Activated CD4-positive, CD25-positive, alpha-beta regulatory T cell treated with anti-CD3 and anti-CD28 coated beads, Interleukin-2, amount 50 U/mL, for 16 hours (primary cell): Measurements from ENCODE around the gene ZNF146.
"Not testable (repeated sequence)": the region's sequence is repeated elsewhere in the genome, so short reads cannot be mapped to it uniquely, and the experiment has no call there.

Experiments used
- DNase-seq: peaks from one replicate; pipeline ENCODE4 v3.0.0-alpha.2; 2020; ENCODE audit warnings: low read depth, low spot score

The ZNF146 gene

GRCh38 chr19:36214386-36215275, at the start of gene ZNF146, which contains the start of gene ZNF565:
Gene ZNF146, plus strand, starts transcription at chr19:36215106. Its CDS starts 21,335 bp downstream, at chr19:36236441.
Gene ZNF565, minus strand, starts transcription at chr19:36214665. Its CDS starts 12,680 bp downstream, at chr19:36201985.
- DNase-seq = peak; percentile 93

DNA sequence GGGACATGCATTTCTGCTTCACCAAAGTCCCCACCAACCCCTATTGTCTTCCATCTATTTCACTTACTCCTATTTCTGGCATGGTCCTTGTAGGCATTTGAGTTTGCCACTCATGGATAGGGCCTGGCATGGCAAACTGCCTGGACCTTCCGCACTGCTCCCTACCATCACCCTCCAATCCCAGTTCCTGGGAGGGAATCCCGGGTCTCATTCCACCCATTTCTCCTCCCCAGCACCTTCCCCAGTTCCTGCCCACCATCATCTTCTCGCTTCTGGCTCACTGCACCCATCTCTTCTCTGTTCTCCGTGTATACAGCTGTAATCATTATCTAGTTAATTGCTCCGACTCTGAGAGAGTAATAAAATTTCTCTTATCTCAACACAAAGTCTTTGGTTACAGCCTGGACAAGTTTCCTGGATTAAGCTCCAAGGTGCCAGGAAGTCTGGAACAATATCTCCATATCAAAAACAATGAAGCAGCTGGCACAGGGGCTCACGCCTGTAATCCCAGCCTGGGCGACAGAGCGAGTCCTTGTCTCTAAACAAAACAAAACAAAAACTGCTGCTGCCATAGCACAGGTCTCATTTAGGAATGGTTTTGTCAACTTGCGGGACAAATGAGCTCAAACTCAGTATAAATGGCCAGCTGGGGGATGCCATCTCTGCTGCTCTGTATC, 45.7 kb upstream of the ZNF146 start:
- DNase-seq = no peak

DNA sequence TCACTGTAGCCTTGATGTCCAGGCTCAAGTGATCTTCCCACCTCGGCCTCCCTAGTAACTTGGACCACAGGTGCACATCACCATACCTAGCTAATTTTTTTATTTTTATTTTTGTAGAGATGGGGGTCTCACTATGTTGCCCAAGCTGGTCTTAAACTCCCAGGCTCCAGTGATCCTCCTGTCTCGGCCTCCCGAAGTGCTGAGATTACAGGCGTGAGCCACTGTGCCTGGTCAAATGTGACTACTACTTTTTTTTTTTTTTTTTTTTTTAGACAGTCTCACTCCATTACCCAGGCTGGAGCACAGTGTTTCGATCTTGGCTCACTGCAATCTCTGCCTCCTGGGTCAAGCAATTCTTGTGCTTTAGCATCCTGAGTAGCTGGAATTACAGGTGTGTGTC, 42.1 kb upstream of the ZNF146 start:
- no peak for DNase-seq

DNA sequence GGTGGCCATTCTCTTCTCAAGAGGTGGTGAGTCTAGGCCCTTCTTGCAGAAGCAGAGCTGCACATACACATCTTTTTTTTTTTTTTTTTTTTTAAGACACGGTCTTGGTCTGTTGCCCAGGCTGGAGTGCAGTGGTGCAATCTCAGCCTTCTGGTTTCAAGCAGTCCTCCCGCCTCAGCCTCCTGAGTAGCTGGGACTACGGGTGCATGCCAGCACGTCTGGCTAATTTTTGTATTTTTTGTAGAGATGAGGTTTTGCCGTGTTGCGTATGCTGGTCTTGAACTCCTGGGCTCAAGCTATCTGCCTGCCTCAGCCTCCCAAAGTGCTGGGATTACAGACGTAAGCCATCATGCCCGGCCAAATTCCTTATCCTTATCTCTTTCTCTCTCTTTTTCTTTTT, 41.1 kb upstream of the ZNF146 start:
- not testable (repeated sequence) for DNase-seq

DNA sequence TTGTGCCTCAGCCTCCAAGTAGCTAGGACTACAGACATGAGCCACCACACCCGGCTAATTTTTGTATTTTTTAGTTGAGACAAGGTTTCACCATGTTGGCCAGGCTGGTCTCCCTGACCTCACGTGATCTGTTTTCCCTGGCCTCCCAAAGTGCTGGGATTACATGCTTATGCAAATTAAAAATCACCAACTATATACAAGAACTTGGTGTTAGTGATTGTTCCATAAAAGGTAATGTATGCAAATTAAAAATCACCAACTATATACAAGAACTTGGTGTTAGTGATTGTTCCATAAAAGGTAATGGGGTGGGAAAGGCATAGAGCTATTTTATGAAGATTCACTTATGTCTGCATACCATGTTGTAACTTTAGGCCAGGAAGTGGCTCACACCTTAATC, 35.8 kb upstream of the ZNF146 start:
- DNase-seq = not testable (repeated sequence)

DNA sequence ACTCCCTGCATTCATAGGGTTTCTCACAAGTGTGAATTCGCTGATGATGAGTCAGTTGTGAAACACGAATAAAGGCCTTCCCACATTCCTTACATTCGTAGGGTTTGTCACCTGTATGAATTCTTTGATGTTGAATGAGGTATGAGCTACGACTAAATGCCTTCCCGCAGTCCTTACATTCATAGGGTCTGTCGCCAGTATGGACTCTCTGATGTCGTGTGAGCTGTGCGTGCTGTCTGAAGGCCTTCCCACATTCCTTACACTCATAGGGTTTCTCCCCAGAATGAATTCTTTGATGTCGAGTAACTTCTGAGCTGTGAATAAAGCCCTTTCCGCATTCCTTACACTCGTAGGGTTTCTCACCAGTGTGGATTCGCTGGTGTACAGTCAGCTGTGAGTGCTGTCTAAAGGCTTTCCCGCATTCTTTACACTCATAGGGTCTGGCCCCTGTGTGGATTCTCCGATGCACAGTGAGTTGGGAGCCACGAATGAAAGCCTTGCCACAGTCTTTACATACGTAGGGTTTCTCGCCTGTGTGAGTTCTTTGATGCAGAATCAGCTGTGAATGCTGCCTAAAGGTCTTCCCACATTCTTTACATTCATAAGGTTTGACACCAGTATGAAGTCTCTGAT, 32.2 kb upstream of the ZNF146 start:
- DNase-seq = no peak

DNA sequence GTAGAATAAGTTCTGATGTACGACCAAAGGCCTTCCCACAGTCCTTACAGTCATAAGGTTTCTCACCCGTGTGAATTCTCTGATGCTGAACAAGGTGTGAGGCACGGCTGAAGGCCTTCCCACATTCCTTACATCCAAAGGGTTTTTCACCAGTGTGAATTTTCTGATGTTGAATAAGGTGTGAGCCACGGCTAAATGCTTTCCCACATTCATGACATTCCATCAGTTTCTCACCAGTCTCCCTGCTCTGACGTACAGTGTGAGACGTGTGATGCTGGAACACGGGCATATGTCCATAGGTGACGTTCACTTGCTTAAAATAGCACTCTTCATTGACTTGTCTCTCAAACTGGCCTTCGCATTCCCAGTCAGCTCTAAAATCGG, 31.7 kb upstream of the ZNF146 start:
- no peak for DNase-seq

DNA sequence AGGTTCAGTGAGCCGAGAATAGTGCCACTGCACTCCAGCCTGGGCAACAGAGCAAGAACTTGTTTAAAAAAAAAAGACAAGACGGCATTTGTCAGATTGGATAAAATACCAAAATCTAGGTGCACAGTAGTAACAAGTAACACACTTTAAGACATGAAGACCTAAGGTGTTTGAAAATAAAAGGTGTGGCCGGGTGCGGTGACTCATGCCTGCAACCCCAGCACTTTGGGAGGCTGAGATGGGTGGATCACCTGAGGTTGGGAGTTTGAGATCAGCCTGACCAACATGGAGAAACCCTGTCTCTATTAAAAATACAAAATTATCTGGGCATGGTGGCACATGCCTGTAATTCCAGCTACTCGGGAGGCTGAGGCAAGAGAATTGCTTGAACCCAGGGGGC, 28.2 kb upstream of the ZNF146 start:
- DNase-seq = not testable (repeated sequence)

- no peak for DNase-seq
Observed at GRCh38 chr19:36196249-36196648, 18.7 kb upstream of the ZNF146 start.

- no peak for DNase-seq
Observed at GRCh38 chr19:36198119-36198518, 16.8 kb upstream of the ZNF146 start.

GRCh38 chr19:36201684-36202083, 13.2 kb upstream of the ZNF146 start:
- no peak for DNase-seq

DNA sequence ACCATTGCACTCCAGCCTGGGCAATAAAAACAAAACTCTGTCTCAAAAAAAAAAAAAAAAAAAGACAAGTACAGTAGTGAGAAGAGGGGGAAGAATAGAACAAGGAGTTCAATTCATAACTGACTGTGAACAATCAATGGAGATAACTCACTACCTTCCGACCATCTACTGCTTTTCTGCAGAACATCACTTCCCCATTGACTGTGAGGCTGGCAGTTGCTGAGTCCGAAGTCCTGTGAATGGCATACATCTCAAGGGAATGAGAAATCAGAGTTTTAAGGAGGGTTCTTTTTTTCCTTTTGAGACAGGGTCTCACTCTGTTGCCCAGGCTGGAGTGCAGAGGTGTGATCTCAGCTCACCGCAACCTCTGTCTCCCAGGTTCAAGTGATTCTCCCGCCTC, 11.6 kb upstream of the ZNF146 start:
- no peak for DNase-seq

DNA sequence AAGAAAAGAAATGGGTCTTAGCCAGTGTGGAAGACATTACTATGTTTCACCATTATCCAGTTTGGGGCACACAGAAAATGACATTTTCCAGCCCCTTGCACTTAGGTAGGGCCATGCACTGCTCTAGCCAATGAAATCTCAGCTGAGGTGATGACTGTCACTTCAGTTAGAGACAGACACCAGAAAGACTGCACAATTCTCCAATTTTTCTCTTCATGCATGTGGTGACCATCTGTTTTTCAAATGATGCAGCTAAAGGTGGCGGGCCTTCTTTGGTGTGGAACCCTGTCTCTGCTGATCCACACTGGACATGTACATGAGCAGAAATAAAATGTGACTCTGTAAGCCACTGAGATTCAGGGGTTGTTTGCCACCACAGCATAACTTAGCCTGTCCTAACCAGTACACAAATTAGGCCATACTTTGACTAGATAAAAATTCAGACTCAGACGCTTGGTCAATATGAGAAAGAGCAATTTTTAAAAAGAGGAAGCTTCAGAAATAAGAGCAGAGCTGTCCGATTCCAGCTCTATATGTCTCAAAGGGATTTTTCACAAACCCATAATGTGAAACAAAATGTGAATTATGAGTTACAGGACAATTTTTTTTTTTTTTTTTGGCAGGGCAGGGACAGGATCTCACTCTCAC, 7.2 kb upstream of the ZNF146 start:
- no peak for DNase-seq

DNA sequence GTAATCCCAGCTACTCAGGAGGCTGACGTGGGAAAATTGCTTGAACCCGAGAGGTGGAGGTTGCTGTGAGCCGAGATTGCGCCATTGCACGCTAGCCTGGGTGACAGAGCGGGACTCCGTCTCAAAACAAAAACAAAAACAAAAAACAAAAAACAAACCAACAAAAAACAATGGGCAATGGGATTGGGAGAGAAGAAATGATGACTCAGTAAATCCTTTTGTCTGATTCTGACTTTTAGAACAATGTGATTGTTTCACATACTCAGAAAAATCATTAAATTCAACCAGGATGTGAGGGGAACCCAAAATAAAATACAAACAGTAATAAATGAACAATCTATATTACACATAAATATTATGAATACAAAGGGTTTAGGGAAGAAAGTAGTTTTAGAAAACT, 5.5 kb upstream of the ZNF146 start:
- DNase-seq = no peak

DNA sequence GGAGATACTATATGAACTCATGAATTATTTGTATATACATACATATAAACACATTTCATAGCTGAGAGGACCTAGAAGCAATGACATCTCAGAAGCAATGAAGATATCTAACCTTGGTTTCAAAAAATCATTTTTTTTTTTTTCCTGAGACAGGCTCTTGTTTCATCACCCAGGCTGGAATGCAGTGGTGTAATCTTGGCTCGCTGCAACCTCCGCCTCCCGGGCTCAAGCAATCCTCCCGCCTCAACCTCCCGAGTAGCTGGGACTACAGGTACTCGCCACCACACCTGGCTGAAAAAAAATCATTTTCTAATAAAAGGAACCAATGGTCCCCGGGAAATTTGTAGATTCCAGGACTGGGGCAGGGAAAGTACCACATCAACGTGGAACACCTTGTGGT, 4.4 kb upstream of the ZNF146 start:
- DNase-seq = no peak

- no peak for DNase-seq
Observed at GRCh38 chr19:36212895-36213294, 2.0 kb upstream of the ZNF146 start.

GRCh38 chr19:36215276-36216123, 594 bp downstream of the ZNF146 start:
- DNase-seq = no peak

DNA sequence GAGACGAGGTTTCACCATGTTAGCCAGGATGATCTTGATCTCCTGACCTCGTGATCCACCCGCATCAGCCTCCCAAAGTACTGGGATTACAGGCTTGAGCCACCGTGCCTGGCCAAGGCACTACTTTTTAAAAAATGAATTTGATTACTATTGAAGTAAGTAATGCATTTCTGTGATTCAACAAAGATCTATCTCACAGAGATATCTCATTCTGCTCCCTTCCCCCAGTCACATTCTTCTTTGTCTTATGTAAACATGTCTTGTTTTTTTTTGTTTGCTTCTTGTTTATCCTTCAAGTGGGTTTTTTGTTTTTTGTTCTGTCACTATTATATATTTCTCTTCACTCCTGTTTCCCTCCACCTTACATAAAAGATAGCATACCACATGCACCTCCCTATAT, 6.6 kb downstream of the ZNF146 start:
- no peak for DNase-seq

DNA sequence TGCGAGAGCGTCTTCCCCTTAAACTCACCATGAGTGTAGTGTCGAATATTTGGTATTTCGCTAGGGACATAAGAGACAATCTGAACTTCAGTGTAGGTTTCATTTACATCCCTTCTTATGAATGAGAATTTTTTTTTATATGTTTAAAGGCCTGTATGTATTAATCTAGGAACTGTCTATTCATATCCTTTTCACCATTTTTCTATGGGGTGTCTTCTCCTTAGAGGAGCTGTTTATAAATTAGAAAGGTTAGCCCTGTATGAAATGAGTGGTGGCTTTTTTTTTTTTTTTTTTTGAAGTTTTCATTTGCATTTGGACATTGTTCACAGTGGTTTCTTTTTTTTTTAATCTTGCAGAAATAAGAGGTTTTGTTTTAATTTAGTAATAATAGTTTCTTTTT, 7.6 kb downstream of the ZNF146 start:
- DNase-seq = no peak

DNA sequence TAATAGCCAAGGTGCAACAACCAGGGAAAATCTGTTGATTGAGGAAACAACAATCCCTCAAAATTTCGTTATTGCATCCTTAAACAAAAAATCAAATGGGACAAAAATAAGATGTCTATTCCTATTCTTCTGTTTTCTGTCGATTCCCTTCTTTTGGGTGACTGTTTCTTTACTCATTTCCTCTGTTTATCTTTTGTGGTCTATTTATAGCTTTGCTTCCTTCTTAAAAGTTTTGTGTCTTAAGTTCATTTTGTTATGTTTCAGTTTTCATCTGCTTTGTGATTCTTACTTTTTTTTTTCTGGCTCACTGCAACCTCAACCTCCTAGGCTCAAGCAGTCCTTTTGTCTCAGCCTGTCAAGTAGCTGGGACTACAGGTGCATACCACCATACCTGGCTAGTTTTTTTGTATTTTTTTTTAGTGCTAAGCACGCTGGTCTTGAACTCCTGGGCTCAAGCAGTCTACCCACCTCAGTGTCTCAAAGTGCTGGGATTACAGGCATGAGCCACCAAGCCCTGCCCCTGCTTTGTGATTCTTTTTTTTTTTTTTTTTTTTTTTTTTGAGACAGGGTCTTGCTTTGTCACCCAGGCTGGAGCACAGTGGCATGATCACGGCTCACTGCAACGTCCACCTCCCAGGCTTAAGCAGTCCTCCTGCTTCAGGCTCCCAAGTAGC, 10.4 kb downstream of the ZNF146 start:
- DNase-seq = no peak
